Activated CD8-positive, alpha-beta memory T cell treated with anti-CD3 and anti-CD28 coated beads, Interleukin-2, amount 50 U/mL, for 1 hour (primary cell): Measurements from ENCODE around the gene CALML4.
A peak's percentile ranks its signal among the peaks of the same experiment; 100 is the strongest.
"Not testable (repeated sequence)": the region's sequence is repeated elsewhere in the genome, so short reads cannot be mapped to it uniquely, and the experiment has no call there.

Source experiments
- DNase-seq: peaks from one replicate; pipeline ENCODE4 v3.0.0-alpha.2; 2020; ENCODE audit errors: extremely low read depth

Gene CALML4

GRCh38 chr15:68204776-68205557 is at the start of gene CALML4:
Gene CALML4 (minus strand): TSS chr15:68205332. CDS start chr15:68205247, 85 bp downstream.
- DNase-seq = no peak

- no peak for DNase-seq
Observed at GRCh38 chr15:68252925-68253534, 47.9 kb upstream of the CALML4 start.

GRCh38 chr15:68249058-68249713 is 44.1 kb upstream of the CALML4 start:
- DNase-seq = no peak

GRCh38 chr15:68244235-68244634 is 39.1 kb upstream of the CALML4 start:
- DNase-seq = no peak

GRCh38 chr15:68241088-68241935 is 36.2 kb upstream of the CALML4 start:
- DNase-seq = no peak

GRCh38 chr15:68239025-68239424 is 33.9 kb upstream of the CALML4 start:
- DNase-seq = no peak

GRCh38 chr15:68235022-68235421 is 29.9 kb upstream of the CALML4 start:
- DNase-seq = no peak

GRCh38 chr15:68234520-68234919 is 29.4 kb upstream of the CALML4 start:
- not testable (repeated sequence) for DNase-seq

- no peak for DNase-seq
Observed at GRCh38 chr15:68234060-68234459, 28.9 kb upstream of the CALML4 start.

GRCh38 chr15:68232937-68233336 is 27.8 kb upstream of the CALML4 start:
- no peak for DNase-seq

GRCh38 chr15:68232449-68232848 is 27.3 kb upstream of the CALML4 start:
- no peak for DNase-seq

- DNase-seq = no peak
Observed at GRCh38 chr15:68231102-68231818, 26.1 kb upstream of the CALML4 start.

GRCh38 chr15:68230157-68231100 is 25.3 kb upstream of the CALML4 start:
- no peak for DNase-seq

GRCh38 chr15:68229386-68230156 is 24.4 kb upstream of the CALML4 start, which contains the start of gene CLN6:
Gene CLN6 (minus strand): TSS chr15:68229728. CDS start chr15:68229584, 144 bp downstream.
- DNase-seq = peak; percentile 32

- no peak for DNase-seq
Observed at GRCh38 chr15:68228971-68229385, 23.8 kb upstream of the CALML4 start.

- DNase-seq = no peak
Observed at GRCh38 chr15:68228143-68228970, 23.2 kb upstream of the CALML4 start.

- no peak for DNase-seq
Observed at GRCh38 chr15:68227643-68228142, 22.6 kb upstream of the CALML4 start.

- not testable (repeated sequence) for DNase-seq
Observed at GRCh38 chr15:68225442-68225841, 20.3 kb upstream of the CALML4 start.
